Left hindlimb (tissue), 1 donor: Measurements from ENCODE around the gene GBX1.

Experiments used
- DNase-seq: peaks from one replicate; pipeline ENCODE4 v3.0.0-alpha.2; 2018

The GBX1 gene

DNA sequence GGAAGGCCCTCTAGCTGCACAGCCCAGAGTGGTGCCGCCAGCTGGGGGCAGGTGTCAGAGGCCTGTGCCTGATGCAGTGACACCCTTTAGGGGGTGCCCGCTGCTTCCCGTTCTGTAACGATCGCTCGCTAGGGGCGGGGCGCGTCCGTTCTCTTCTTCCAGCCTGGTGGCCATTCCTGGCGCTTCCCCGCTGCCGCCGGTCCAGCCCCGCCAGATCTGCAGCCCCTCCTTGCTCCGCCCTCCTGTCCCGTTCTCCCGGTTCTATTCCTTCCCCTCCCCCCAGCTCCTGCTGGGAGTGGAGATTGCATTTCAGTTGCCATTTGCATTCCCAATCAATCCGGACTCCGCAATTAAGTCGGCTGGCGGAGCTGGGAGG lies 42.0 kb downstream of the GBX1 start:
- DNase-seq = peak; percentile 67

DNA sequence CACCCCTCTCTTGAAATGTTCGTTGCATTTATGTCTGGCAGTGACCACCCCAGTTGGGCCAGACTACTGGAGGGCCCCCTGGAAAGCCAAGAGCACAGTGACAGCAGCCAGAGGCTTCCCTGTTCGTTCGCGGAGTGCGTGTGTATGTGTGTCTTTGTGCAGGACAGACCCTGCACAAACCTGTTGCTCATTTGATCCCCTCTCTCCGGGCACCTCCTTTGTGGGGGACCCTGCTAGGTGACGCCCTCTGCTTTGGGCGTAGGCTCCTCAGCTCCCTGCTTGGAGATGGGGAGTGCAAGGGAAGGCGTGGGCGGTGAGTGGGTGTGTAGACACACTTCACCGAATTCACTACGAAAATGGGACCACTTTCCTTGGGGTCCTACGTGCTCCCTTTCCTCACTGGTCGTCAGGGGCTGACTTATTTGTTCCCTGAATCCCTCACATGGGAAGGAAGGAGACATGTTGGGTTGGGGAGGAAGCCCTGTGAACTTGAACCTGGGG lies 42.5 kb downstream of the GBX1 start:
- DNase-seq = no peak

DNA sequence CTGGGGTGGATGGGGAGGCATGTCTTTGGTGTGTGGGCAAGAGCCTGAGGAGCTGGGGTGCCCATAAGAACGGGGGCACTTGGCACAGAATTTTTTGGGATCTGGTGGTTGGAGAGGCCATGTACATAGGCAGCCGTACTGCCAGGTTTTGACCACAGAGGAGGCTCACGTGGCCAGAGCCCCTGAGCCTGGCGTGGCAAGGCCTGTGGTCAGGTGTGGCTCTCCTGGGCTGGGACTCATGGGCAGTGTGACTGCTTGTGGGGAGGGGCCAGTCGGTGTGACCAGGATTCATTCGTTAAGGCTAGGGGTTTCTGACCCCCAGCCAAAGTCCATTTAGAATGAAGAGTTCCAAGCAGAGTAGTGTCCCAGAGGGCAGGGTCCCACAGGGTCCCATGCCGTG lies 43.0 kb downstream of the GBX1 start:
- no peak for DNase-seq

DNA sequence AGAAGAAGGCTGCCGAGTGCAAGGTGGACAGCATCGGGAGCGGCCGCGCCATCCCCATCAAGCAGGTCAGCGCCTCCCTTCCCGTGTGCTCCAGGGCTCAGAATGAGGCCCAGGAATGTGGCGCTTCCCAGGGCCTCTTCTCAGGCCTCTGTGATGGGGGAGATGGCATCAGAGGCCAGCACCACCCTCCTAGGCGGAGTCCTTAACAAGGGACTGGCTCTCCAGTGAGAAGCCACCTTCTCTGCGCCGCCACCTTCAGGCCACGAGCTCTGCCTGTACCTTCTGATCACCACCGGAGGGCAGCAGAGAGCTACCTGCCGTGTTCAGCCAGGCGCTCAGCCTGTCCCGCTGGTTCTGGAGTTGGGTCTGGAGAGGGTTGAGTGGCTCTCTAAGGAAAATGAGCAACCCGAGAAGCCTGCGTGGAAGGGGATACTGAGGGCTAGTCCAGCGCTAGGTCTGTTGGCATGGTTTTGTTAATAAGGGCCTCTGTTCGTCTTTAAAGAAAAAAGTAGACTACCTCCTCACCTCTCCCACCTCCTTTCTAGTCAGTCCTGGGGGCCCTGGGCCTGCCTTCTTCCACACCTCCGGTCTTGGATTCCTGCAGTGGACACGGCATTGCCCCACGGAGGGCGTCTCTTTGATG lies 43.6 kb downstream of the GBX1 start:
- DNase-seq = peak; percentile 84

DNA sequence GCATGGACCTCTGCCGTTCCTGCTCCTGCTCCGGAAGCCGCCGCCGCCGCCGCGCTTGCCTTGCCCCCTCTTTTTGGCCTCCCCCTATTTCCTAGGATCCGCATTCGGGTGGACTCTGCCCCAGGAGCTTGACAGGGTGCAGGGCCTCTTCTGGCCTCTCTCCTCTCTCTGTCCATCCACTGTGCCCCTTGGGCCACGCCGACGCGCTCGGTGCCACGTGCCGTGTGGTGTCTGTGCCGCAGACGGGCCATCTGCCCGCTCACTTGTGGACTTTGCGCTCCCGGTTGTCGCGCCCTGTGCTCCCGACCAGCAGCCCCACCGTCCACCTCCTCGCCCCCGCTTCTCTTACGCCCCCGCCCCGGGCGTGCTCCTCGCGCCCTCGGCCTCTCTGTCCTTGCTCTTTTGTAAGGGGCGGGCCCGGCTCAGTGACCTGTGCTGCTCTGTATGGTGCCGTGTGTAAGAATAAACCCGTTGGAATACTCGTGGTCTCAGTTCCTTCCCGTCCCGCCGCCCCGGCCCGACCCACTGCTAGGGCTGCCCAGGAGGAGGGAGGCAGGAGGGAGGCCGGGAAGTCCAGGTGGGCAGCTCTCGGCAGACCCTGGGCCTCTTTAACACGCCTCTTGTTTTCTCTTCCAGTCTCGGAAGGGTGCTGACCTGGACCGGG lies 44.2 kb downstream of the GBX1 start:
- no peak for DNase-seq

DNA sequence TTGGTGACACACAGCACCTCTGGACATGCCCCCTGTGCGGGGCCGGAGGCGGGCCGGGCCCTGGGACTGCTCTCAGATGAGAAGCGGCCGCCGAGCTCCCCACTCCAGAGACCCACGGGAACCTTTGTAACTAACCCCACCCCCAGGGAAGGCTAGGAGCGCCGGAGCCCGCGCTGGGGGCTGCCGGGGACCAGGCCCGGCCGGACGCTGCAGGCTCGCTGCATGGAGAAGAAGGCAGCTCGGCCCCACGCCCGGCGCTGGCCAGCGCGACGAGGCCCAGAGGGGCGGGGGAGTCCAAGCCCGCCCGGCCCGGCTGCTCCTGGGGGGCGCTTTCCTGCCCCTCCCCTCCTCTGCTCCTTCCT lies 44.7 kb downstream of the GBX1 start:
- no peak for DNase-seq

DNA sequence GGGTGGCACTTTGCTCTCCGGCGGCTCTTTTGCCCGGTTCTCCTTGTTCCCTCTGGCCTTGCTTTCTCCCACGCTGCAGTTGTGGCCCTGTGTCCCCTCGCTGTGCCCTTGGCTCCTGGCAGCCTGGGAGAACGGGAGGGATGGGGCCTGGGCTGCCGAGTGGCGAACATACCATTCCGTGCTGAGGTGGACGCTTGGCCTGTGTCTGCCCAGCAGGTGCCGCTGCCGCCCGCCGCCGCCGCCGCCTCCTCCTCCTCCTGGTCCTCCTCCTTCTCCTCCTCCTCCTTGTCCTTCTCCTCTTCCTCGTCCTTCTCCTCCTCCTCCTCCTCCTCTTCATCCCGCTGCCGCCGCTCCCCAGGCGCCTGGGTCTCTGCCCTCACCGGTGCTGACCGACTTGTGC lies 45.2 kb downstream of the GBX1 start:
- DNase-seq = no peak

DNA sequence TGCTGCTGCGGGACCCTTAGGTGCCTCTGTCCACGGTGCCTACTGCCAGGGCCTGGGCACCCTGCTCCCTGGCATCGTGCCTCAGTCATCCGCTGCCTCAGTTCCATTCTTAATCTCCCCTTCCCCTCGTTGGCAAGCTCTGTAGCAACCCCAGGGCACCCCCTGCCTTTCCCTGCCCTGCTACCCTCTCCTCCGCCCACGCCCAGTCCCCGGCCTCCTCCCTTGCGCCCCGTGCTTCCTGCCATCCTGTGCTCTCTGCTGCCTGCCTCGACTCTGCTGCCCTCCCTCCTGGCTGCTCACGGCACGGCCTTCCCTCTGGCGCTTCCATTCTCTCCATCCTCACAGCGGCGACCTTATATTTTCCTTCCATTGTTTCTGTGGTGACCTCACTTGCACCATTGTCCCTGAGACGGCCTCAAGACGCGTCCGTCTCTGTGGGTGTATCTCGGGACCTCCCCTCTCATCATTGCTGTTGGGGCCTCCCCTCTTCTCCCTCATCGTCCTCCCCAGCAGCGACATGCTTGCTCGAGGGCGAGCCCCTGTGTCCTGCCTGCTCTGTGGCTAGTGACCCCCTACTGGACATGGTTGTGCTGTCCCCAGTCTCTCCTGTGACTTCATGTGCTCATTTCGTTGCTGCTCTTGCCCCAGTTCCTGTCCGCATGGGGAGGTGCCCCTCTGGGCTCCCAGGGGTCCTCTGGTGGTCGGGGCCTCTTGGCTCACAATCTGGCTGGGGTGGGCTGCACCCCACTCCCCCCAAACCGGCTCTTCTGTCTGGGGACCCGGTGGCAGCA lies 45.9 kb downstream of the GBX1 start:
- no peak for DNase-seq

DNA sequence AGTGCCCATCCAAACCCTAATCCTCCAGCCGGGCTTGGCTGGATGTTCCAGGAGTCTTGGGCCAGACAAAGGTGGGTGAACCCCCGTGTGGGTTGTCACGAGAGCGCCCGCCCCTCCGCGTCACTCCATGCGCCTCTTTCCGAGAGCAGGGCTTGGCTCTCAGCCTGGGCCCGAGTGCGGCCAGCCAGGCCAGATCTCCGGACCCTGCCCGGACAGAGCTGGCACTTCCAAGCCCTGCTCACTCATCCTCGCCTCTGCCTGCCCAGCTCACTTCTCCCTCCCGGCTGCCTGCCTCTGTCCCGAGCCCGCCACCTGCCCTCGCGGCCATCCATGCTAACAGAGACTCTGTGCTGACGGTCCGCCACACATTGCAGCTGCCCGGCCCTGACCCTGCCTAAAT lies 46.6 kb downstream of the GBX1 start:
- DNase-seq = no peak

DNA sequence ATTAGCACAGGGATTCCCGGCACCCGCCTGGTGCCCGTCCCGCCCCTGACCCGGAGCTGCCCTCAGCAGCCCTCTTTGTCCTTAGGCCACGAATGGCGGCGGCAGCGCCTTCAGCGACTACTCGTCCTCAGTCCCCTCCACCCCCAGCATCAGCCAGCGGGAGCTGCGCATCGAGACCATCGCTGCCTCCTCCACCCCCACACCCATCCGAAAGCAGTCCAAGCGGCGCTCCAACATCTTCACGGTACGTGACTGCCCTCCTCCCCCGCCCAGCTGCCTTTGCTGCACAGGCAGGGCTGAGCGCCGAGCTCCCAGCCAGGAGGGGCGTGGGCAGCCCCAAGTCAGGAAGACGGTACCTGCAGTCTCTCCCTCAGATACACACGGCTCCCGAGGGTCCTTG lies 47.6 kb downstream of the GBX1 start:
- no peak for DNase-seq

DNA sequence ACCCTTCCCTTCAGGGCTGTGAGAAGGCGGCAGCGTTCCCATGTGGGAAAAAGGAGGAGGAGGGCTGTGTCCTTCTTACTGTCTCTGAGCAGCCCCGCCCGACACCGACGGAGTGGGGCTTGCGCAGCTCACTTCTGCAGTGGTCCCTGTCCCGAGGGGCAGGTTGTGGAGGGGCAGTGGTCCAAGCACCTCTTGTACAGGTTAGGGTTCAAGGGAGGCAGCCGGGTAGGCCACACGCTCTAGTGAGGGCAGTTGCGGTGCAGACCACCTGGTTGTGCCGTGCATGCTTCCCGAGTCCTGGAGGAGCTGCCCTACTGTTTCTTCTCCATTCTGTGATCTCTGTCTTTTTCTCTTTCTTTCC lies 48.5 kb downstream of the GBX1 start:
- no peak for DNase-seq

DNA sequence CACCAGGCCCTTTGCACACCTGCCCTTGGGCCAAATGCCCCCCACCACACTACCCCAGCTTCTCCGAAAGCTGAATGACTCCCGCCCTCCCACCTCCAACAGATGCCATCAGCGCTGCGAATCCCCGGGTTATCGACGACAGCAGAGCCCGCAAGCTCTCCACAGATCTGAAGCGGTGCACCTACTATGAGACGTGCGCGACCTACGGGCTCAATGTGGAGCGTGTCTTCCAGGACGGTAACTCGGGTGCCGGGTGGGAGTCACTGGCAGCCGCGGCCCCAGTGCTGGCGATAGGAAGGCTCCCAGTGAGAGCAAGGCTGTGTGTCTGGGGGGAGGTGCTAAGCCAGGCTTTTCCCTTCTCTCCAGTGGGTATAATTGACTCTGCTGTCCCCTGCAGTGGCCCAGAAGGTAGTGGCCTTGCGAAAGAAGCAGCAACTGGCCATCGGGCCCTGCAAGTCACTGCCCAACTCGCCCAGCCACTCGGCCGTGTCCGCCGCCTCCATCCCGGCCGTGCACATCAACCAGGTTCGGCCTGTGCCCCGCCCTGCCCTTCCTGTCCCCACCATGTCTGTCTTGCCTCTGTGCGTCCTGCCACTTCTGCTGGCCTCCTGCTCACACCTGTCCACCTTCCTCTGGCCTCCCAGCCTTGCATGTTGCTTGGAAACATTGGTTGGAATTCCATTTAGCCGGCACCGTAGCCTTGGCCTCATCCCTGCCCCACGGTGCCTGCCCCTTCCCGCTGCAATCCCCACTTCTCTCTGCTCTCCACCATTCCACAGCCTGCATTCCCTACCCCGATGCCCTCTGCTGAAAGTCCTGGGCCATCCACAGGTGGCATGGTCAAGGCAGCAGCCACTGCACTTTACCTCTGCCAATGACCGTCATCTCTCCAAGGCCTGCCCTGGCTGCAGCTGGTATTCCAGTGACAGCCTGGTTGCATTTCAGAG lies 49.1 kb downstream of the GBX1 start:
- DNase-seq = no peak

DNA sequence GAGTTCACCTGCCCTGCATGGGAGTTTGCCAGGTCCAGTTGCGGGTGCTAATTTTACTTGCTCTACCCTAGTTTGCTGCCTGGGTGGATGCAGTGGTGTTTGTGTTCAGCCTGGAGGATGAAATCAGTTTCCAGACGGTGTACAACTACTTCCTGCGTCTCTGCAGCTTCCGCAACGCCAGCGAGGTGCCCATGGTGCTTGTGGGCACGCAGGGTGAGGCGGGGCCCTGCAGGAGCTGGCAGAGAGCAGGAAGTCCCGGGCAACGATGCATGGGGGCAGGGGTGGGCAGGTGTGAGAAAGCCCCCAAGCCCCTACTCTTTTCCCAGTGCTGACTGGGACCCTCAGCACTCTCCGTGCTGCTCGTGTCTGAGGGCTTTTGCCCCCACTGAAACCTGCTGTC lies 49.9 kb downstream of the GBX1 start:
- no peak for DNase-seq

DNA sequence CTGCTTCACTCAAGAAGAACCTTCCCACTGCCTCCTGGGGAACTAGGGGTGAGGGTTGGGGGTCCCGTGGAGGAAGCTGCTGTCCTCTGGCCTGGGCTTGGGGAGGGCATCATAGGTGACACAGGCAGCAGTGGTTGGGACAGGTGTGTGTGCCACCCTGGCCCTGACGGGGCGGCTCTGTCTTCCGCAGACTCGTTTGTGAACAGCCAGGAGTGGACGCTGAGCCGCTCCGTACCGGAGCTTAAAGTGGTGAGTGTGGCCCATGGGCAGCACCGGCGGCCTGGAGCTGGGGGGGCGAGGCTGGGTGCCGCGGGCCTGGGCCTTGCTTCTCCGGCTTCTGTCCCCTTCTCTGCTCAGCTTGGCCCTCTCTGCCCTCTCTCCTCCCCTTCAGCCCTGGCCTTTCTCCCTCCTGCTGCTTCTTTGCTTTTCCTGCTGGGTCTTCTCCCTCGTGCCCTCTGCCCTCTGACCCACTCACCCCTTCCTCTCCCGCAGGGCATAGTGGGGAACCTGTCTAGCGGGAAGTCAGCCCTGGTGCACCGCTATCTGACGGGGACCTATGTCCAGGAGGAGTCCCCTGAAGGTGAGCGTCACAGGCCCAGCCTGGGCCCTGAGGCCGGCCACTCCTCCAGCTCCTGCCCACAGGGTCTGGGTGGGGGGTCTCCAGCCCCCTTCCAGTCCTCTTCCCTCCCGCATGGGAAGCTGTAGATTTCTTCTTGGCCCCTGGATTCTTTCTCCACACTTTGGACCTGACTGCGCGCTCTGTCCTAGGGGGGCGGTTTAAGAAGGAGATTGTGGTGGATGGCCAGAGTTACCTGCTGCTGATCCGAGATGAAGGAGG lies 50.7 kb downstream of the GBX1 start:
- no peak for DNase-seq

DNA sequence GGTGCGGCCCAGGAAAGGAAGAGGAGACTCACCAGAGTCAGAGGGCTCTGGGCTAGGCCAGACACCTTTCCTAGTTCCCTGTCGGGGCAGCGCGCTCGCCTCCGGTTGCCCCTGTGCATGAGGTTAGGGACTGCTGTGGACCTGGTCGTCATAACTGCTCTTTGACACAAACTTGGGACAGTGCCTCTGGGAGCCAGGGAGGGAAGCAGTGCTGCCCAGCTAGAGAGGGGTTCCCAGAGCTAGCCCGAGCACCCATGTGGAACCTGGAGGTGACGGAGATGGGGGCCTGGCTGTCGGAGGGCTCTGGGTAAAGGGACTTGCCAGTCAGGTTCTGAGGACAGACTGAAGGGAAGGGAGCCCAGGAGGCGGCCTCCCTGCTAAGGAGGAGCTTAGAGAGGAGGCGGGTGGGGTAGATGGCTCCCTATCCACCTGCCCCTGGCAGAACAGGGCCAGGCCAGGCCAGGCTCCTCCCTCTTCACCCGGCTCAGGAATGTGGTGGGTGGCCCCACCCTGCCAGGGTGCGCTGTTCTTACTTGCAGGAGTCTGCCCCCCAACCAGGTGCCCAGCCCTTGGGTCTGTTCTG lies 51.6 kb downstream of the GBX1 start:
- no peak for DNase-seq

DNA sequence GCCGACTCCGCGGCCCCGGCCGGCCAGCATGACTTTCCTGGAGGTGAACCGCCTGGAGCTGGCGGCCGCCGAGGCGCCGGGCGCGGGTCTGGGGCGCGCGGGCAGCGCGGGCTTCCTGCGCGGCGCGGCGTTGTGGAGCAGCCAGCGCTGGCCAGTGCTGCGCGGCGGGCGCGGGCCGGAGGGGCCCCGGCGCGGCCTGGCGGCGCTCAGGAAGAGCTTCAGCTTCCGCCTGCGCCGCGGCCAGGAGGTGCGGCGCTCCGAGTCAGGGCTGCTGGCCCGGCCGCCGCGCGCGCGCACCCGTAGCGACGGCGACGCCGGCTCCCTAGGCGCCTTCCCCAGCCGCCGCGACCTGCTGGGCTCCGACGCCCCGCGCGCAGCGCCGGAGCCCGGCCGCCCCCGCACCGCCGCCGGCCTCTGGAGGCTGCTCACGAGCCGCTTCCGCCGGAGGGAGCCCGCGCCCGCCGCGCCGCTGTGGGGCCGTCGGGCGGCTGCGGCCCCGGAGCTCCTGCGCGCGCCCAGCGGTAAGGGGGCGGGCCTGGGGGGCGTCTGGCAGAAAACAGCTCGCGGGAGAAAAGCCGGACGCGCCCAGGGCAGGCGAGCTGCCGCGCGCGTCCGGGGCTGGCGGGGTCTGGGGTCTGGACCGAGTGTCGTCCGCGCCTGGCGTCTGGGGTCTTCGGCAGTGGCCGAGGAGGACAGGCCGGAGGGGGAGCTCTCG lies 52.2 kb downstream of the GBX1 start:
- DNase-seq = no peak

DNA sequence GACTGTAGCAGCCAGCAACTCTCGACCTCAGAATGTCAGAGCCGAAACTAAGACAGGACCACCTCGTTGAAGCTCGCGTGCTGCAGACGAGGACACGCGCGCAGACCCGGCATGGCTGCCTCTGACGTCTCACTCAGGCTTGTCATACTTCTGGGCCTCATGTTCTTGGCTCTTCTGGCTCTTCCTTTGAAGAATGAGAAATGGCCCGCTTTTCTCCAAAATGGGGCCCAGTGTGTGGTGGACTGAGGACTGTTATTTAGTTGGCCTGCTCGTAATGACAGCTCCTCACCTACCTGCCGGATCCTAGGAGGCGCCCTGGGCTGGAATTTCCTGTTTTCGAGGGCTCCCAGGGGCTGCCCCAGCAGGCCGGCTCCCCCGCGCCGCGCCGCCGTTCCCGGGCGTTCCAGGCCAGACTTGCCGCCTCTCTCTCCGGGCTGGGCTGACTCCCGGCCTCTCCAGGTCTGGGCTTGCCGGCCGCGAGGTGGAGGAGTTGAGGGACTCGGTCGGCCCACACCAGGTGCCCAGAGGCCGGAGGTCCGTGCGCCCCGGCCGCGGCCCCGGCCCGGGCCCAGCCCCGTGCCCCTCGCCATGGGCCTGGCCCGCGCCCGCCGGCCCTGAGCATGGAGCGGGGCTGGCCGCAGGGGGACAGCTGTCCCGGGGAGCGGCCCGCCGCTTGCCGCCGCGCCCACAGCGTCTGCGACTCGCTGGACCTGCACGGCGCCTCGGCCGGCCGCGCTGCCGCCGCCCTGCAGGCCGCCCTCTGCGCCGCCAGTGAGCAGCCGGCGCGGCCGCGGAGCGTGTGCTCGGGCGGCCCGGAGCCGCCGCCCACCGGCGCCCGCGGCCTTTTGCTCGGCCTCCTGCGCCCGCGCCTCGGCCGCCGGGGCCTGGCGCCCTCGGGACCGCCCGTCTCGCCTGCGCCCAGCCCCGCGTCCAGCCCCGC lies 53.1 kb downstream of the GBX1 start:
- DNase-seq = no peak

DNA sequence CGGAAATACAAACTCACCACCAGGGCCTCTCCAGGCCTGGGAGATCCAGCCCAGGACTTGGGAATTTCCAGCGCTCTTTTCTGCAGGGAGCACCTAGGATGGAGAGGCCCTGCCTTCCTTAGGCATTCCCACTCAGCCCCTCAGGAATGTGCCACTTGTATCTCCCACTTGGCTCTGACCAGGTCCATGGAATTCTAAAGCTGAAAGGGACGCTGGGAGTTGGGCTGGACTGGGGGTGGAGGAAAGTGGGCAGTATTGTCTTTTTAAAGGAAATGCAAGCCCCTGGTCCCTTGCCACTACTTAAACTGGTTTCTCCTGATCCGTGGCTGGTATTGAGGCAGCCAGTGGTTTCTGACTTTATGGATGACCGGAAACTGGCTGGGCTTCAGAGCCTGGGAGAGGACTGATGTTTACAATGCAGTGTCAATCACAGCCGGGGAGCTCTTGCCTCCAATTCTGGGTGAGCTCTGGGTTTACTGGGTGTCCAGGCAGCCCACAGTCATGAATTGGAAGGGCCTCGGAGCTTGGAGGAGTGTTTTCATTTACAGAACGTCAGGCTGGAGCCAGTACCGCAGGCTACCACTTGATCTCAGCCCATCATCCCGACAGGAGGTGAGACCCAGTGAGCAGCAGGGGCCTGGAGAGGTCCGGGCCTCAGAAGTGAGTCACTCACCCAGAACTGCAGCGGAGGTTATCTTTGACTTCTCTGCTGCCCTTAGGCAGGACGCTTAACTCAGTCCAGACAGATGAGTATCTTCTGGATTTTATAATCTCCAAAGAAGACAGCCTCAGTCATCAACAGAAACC lies 53.9 kb downstream of the GBX1 start:
- DNase-seq = no peak
